ENCODE measurements around the gene GIGYF2. TPM values are rescaled to one million over a fixed set of nuclear protein-coding genes. Genes with fewer than 3 reads are reported as not detected.

The GIGYF2 gene
- total RNA-seq, 1 donor from 2014 or later = 63.4 TPM

- H3K36me3 Mint-ChIP-seq (ENCODE audit: unreplicated experiment) = peaks cover 5% of the 10 kb centered on the region
- no peak for DNase-seq (ENCODE audit: extremely low spot score, unreplicated experiment)
Measured at GRCh38 chr2:232908695-232909094, 211.6 kb downstream of the GIGYF2 start.

More at GRCh38 chr2:232908695-232909094, 211.6 kb downstream of the GIGYF2 start:
- peaks cover 28% of the 10 kb centered on the region for H3K9me3 Mint-ChIP-seq (ENCODE audit: unreplicated experiment)
- no peaks in the 10 kb centered on the region for H3K4me1 Mint-ChIP-seq (ENCODE audit: unreplicated experiment)
- no peak overlapping the region for H3K27ac Mint-ChIP-seq (ENCODE audit: unreplicated experiment)
- H3K4me3 Mint-ChIP-seq (ENCODE audit: unreplicated experiment) = no peak overlapping the region
- peaks cover 40% of the 10 kb centered on the region for H3K27me3 Mint-ChIP-seq (ENCODE audit: unreplicated experiment)
- TF ChIP-seq CTCF (IDR thresholded peaks at IDR 0.05) = no peak

Other genes starting within 250 kb of the GIGYF2 start
- not detected in 2 replicates for gene ALPI, start 241.2 kb upstream of the GIGYF2 start, total RNA-seq
- gene ECEL1, start 209.5 kb upstream of the GIGYF2 start, total RNA-seq = 0.13 and 0.60 TPM in 2 replicates
- gene PRSS56, start 176.9 kb upstream of the GIGYF2 start, total RNA-seq = not detected in 2 replicates
- not detected in 2 replicates for gene CHRND, start 171.2 kb upstream of the GIGYF2 start, total RNA-seq
- gene CHRNG, start 157.6 kb upstream of the GIGYF2 start, total RNA-seq = not detected in 2 replicates
- gene TIGD1, start 146.8 kb upstream of the GIGYF2 start, total RNA-seq = 6.7 and 8.2 TPM in 2 replicates
- 88.4 and 90.5 TPM in 2 replicates for gene EIF4E2, start 146.6 kb upstream of the GIGYF2 start, total RNA-seq
- gene EFHD1, start 63.7 kb upstream of the GIGYF2 start, total RNA-seq = 106 and 114 TPM in 2 replicates
- not detected in 2 replicates for gene KCNJ13, start 79.2 kb downstream of the GIGYF2 start, total RNA-seq
- 1.9 and 2.1 TPM in 2 replicates for gene SNORC, start 172.9 kb downstream of the GIGYF2 start, total RNA-seq